ENCODE data around the gene SLC4A8. TPM values are rescaled to one million over a fixed set of nuclear protein-coding genes. Genes with fewer than 3 reads are reported as not detected.

The SLC4A8 gene
- total and polyA plus RNA-seq, 7 donors, result under 0.01 to 3.0 (median 0.71) TPM

DNA sequence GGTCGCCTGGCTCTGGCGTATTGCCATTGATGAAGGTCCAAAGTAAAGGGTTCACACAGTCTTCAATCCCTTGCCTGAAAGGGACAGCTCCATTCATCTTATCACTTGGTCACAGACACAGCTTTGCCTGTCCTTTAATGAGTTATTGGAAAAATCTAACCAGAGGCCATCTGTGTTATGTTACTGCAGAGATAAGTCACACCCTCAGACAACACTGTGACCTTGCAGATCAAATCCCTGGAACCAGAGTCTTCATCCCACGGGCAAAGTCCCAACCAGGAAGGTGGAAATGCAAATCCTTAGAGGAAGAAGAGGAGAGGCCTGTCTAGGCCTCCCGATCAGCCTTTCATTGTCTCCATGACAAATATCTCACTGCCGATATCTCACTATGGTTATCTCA, 98.1 kb downstream of the SLC4A8 start:
- Histone ChIP-seq H3K4me3 (no peak overlapping the region), H3K27me3 (no peaks in the 10 kb centered on the region), H3K4me1 (no peaks in the 10 kb centered on the region), H3K27ac (no peak overlapping the region), H3K9me3 (no peaks in the 10 kb centered on the region), H3K36me3 (no peaks in the 10 kb centered on the region)
- DNase-seq, result no peak
- 73 to 86% methylated on average over 5 of the region's 5 CpGs for WGBS, 2 donors
- intact Hi-C loops (cut with DNase I), result no loop called here
- TF ChIP-seq EP300 (IDR thresholded peaks at IDR 0.05), result no peak
- TF ChIP-seq POLR2AphosphoS5 (IDR thresholded peaks at IDR 0.05), result no peak
- TF ChIP-seq, protein P1, sequence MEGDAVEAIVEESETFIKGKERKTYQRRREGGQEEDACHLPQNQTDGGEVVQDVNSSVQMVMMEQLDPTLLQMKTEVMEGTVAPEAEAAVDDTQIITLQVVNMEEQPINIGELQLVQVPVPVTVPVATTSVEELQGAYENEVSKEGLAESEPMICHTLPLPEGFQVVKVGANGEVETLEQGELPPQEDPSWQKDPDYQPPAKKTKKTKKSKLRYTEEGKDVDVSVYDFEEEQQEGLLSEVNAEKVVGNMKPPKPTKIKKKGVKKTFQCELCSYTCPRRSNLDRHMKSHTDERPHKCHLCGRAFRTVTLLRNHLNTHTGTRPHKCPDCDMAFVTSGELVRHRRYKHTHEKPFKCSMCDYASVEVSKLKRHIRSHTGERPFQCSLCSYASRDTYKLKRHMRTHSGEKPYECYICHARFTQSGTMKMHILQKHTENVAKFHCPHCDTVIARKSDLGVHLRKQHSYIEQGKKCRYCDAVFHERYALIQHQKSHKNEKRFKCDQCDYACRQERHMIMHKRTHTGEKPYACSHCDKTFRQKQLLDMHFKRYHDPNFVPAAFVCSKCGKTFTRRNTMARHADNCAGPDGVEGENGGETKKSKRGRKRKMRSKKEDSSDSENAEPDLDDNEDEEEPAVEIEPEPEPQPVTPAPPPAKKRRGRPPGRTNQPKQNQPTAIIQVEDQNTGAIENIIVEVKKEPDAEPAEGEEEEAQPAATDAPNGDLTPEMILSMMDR (IDR thresholded peaks at IDR 0.05), result no peak
- TF ChIP-seq POLR2A (IDR thresholded peaks at IDR 0.05), result no peak

DNA sequence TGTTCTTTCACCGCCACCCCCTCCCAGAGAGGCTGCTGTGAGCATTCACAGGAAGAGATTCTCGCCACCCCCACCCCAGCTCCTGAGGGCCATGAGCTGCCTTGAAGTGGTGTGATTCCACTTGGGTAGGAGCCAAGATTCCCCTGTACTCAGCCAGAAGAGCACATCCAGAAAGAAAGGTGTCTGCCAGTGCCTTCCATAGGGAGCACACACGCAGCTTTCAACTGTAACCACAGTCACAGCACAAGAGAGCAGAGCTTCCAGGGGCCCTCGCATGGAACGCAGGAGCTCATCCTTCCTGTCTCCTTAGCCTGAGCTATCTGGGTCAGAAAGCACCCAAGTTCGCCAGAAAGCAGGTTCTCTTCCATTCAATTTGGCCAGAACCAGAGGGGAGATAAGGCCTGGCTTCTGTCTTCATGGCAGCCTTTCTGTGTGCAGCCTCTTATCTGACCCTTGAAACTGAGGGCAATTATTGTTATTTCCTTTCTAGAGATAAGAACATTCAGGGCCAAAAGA, 99.8 kb downstream of the SLC4A8 start:
- WGBS, 2 donors, result 75 to 77% methylated on average over 6 of the region's 6 CpGs
- intact Hi-C loops (cut with DNase I), result no loop called here

DNA sequence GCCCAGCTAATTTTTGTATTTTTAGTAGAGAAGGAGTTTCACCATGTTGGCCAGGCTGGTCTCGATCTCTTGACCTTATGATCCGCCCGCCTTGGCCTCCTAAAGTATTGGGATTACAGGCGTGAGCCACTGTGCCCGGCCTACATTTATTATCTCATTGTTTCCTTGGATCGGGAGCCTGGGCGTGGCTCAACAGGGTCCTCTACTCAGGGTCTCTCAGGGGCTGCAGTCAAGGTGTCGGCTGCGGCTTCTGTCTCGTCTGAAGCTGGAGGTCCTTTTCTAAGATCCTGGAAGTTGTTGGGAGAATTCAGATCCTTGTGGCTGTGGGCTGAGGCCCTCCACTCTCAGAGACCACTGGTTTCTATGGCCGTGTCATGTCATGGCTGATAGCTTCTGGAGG, 100.9 kb downstream of the SLC4A8 start:
- TF ChIP-seq POLR2A (IDR thresholded peaks at IDR 0.05) (no peak), POLR2AphosphoS5 (IDR thresholded peaks at IDR 0.05) (no peak)
- TF ChIP-seq, protein P1 (IDR thresholded peaks at IDR 0.05), result no peak
- WGBS, 2 donors, result 92 to 94% methylated on average over 11 of the region's 11 CpGs
- DNase-seq, result no peak
- no peaks in the 10 kb centered on the region for H3K27me3 ChIP-seq
- H3K4me3 ChIP-seq, result no peak overlapping the region
- H3K27ac ChIP-seq, result no peak overlapping the region
- H3K36me3 ChIP-seq, result no peaks in the 10 kb centered on the region
- H3K9me3 ChIP-seq, result no peaks in the 10 kb centered on the region
- H3K4me1 ChIP-seq, result no peaks in the 10 kb centered on the region
- intact Hi-C loops (cut with DNase I), result no loop called here

More for the DNA sequence above, 99.8 kb downstream of the SLC4A8 start:
- H3K27ac ChIP-seq, result no peak overlapping the region
- H3K4me3 ChIP-seq, result no peak overlapping the region
- TF ChIP-seq EP300 (IDR thresholded peaks at IDR 0.05) (no peak), POLR2AphosphoS5 (IDR thresholded peaks at IDR 0.05) (no peak), POLR2A (IDR thresholded peaks at IDR 0.05) (no peak)
- TF ChIP-seq, protein P1 (IDR thresholded peaks at IDR 0.05), result no peak
- no peaks in the 10 kb centered on the region for H3K9me3 ChIP-seq
- no peaks in the 10 kb centered on the region for H3K4me1 ChIP-seq
- no peaks in the 10 kb centered on the region for H3K27me3 ChIP-seq
- no peaks in the 10 kb centered on the region for H3K36me3 ChIP-seq
- DNase-seq, result no peak

DNA sequence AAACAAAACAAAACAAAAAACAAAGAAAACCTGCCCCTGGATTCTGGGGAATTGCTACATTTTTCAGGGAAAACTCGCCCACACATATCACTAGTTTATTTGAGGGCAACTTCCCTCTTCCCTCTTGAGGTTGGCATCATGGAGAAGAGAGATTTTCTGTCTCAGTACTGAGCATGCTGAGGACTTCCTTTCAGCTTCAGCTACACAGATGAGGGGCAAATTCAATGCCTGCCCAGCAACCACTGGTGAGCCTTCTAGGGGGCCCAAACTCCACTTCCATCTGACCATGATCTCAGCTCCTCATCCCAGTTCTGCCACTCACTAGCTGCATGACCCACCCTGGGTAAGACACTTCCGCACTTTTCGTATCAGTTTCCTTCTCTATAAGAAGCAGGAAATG, 103.3 kb downstream of the SLC4A8 start:
- TF ChIP-seq EP300 (IDR thresholded peaks at IDR 0.05) (no peak), POLR2A (IDR thresholded peaks at IDR 0.05) (no peak), POLR2AphosphoS5 (IDR thresholded peaks at IDR 0.05) (no peak)
- TF ChIP-seq, protein P1 (IDR thresholded peaks at IDR 0.05), result no peak
- Histone ChIP-seq H3K36me3 (no peaks in the 10 kb centered on the region), H3K27me3 (peaks cover 0 to 15% (median 3%) of the 10 kb centered on the region in 3 donors), H3K4me1 (peaks cover 0 to 3% (median 0%) of the 10 kb centered on the region in 4 donors), H3K4me3 (no peak overlapping the region), H3K27ac (no peak overlapping the region), H3K9me3 (no peaks in the 10 kb centered on the region)
- intact Hi-C loops (cut with DNase I), result no loop called here
- 79 to 81% methylated on average over 3 of the region's 3 CpGs for WGBS, 2 donors
- no peak for DNase-seq
